ENCODE results near the gene SRSF3. TPM values are rescaled to one million over a fixed set of nuclear protein-coding genes. Genes with fewer than 3 reads are reported as not detected.

Gene SRSF3
- total RNA-seq, 2 experiments from 2014 or later, result 316 to 539 TPM

DNA sequence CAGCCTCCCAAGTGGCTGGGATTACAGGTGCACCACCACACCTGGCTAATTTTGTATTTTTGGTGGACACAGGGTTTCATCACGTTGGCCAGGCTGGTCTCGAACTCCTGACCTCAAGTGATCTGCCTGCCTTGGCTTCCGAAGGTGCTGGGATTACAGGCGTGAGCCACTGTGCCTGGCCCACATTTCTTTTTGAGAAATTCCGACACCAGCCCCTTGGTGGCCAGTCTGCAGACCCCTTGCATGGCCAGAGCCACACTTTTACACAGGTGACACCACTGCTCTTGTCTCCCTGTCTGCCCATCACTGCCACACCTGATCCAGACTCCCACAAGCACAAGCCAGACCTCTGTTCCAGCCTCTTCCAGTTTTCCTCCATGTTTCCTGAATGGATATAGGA is 33.0 kb downstream of the SRSF3 start:
- ChIA-PET CTCF (ENCODE audit: unreplicated experiment) (no interaction called here), POLR2A (no interaction called here)
- DNase-seq (ENCODE audit: low spot score), result no peak
- Histone ChIP-seq H3K4me2 (ENCODE audit: low read length) (no peak overlapping the region), H3K9me3 (ENCODE audit: low read length) (no peaks in the 10 kb centered on the region), H3K4me3 (ENCODE audit: low read depth, low read length, poor library complexity, severe bottlenecking) (no peak overlapping the region), H4K20me1 (ENCODE audit: insufficient read depth, low read length) (no peaks in the 10 kb centered on the region), H3K27ac (ENCODE audit: low read depth, low read length, poor library complexity, severe bottlenecking) (no peak overlapping the region), H2AFZ (ENCODE audit: low read length) (no peak overlapping the region), H3K4me1 (ENCODE audit: insufficient read depth, low read length, poor library complexity, severe bottlenecking) (peaks cover 21% of the 10 kb centered on the region), H3K36me3 (ENCODE audit: insufficient read depth, low read length) (no peaks in the 10 kb centered on the region), H3K79me2 (ENCODE audit: insufficient read depth, low read depth, low read length) (no peaks in the 10 kb centered on the region), H3K9me2 (ENCODE audit: insufficient read depth, low read length) (no peaks in the 10 kb centered on the region)
- TF ChIP-seq, protein P1, sequence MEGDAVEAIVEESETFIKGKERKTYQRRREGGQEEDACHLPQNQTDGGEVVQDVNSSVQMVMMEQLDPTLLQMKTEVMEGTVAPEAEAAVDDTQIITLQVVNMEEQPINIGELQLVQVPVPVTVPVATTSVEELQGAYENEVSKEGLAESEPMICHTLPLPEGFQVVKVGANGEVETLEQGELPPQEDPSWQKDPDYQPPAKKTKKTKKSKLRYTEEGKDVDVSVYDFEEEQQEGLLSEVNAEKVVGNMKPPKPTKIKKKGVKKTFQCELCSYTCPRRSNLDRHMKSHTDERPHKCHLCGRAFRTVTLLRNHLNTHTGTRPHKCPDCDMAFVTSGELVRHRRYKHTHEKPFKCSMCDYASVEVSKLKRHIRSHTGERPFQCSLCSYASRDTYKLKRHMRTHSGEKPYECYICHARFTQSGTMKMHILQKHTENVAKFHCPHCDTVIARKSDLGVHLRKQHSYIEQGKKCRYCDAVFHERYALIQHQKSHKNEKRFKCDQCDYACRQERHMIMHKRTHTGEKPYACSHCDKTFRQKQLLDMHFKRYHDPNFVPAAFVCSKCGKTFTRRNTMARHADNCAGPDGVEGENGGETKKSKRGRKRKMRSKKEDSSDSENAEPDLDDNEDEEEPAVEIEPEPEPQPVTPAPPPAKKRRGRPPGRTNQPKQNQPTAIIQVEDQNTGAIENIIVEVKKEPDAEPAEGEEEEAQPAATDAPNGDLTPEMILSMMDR (conservative IDR thresholded peaks at IDR 0.05; ENCODE audit: low read length), result no peak
- TF ChIP-seq EZH2phosphoT487 (IDR thresholded peaks at IDR 0.05; ENCODE audit: borderline replicate concordance, low read depth, low read length), result no peak
- intact Hi-C loops (cut with micrococcal nuclease; ENCODE audit: unreplicated experiment), result no loop called here
- BruUV-seq (replicated peaks), result no TSS peak

DNA sequence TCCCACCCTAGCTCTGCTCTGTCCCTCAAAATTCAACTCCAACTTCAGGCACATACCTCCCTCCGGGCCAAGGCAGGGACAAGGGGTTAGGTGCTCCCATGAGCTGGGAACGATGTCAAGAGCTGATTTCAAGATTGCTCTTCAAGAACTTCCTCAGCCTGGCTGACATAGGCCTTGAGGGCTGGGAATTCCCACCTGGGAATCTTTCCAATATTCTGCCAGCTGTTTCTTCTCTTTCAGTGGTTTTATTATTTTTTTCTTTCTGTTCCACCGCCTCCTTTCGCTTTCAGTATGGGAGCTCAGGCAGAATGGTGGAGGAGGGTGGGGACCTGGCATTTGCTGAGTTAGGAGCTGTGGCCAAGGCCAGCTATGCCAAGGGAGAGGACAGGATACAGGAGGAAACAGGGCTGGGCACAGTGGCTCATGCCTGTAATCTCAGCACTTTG is 33.7 kb downstream of the SRSF3 start:
- no peak for DNase-seq (ENCODE audit: low spot score)
- Histone ChIP-seq H3K79me2 (ENCODE audit: insufficient read depth, low read depth, low read length) (no peaks in the 10 kb centered on the region), H3K4me3 (ENCODE audit: low read depth, low read length, poor library complexity, severe bottlenecking) (no peak overlapping the region), H3K27ac (ENCODE audit: low read depth, low read length, poor library complexity, severe bottlenecking) (no peak overlapping the region), H3K4me2 (ENCODE audit: low read length) (no peak overlapping the region), H3K9me3 (ENCODE audit: low read length) (no peaks in the 10 kb centered on the region), H2AFZ (ENCODE audit: low read length) (no peak overlapping the region), H3K4me1 (ENCODE audit: insufficient read depth, low read length, poor library complexity, severe bottlenecking) (peaks cover 21% of the 10 kb centered on the region), H3K9me2 (ENCODE audit: insufficient read depth, low read length) (no peaks in the 10 kb centered on the region), H3K36me3 (ENCODE audit: insufficient read depth, low read length) (no peaks in the 10 kb centered on the region), H4K20me1 (ENCODE audit: insufficient read depth, low read length) (no peaks in the 10 kb centered on the region)
- BruUV-seq (replicated peaks), result no TSS peak
- ChIA-PET CTCF (ENCODE audit: unreplicated experiment) (interaction anchor here (0.8 to 0.9 kb wide), 2 partner anchors 39 to 73 kb away, joined by 3 to 10 read pairs; no protein-coding TSS in a partner anchor), POLR2A (interaction anchor here (0.5 to 0.6 kb wide), 2 partner anchors 99 to 207 kb away, joined by 3 to 4 read pairs; no protein-coding TSS in a partner anchor)
- TF ChIP-seq, protein P1 (conservative IDR thresholded peaks at IDR 0.05; ENCODE audit: low read length), result no peak
- no peak for TF ChIP-seq EZH2phosphoT487 (IDR thresholded peaks at IDR 0.05; ENCODE audit: borderline replicate concordance, low read depth, low read length)
- intact Hi-C loops (cut with micrococcal nuclease; ENCODE audit: unreplicated experiment), result no loop called here

DNA sequence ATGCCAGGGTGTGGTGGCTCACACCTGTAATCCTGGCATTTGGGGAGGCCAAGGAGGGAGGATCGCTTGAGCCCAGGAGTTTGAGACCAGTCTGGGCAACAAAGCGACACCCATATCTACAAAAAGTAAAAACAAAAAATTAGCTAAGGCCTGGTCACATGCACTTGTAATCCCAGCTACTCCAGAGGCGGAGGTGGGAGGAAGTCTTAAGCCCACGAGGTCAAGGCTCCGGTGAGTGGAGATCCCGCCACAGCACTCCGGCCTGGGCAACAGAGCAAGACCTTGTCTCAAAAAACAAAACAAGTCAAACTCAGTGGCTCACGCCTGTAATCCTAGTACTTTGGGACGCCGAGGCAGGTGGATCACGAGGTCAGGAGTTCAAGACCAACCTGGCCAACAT is 35.6 kb downstream of the SRSF3 start:
- peaks cover 4% of the 10 kb centered on the region for H3K4me1 ChIP-seq (ENCODE audit: insufficient read depth, low read length, poor library complexity, severe bottlenecking)
- intact Hi-C loops (cut with micrococcal nuclease; ENCODE audit: unreplicated experiment), result no loop called here
- TF ChIP-seq EZH2phosphoT487 (IDR thresholded peaks at IDR 0.05; ENCODE audit: borderline replicate concordance, low read depth, low read length), result no peak
- TF ChIP-seq, protein P1 (conservative IDR thresholded peaks at IDR 0.05; ENCODE audit: low read length), result no peak
- no peaks in the 10 kb centered on the region for H3K79me2 ChIP-seq (ENCODE audit: insufficient read depth, low read depth, low read length)
- CTCF ChIA-PET (ENCODE audit: unreplicated experiment), result no interaction called here
- no peaks in the 10 kb centered on the region for H3K9me2 ChIP-seq (ENCODE audit: insufficient read depth, low read length)
- POLR2A ChIA-PET, result no interaction called here
- H3K36me3 ChIP-seq (ENCODE audit: insufficient read depth, low read length), result no peaks in the 10 kb centered on the region
- no peaks in the 10 kb centered on the region for H3K9me3 ChIP-seq (ENCODE audit: low read length)
- no peaks in the 10 kb centered on the region for H4K20me1 ChIP-seq (ENCODE audit: insufficient read depth, low read length)
- no peak overlapping the region for H2AFZ ChIP-seq (ENCODE audit: low read length)
- no peak for DNase-seq (ENCODE audit: low spot score)
- no TSS peak for BruUV-seq (replicated peaks)
- no peak overlapping the region for H3K4me3 ChIP-seq (ENCODE audit: low read depth, low read length, poor library complexity, severe bottlenecking)
- no peak overlapping the region for H3K27ac ChIP-seq (ENCODE audit: low read depth, low read length, poor library complexity, severe bottlenecking)
- no peak overlapping the region for H3K4me2 ChIP-seq (ENCODE audit: low read length)

Data from OCI-LY7 (cell line).